Loucy (cell line): ENCODE measurements around the gene NHLRC4.

Experiments used
- H2AFZ ChIP-seq: fragments of 200-600 bp; sonication (generic); 2 replicates; pipeline ENCODE4 v1.6.0; 2016; ENCODE audit warnings: antibody characterized with exemption, mild to moderate bottlenecking, low read length, moderate library complexity
- H3F3A ChIP-seq: fragments of 200-600 bp; 2 replicates; pipeline ENCODE4 v1.6.0; 2016; ENCODE audit warnings: antibody characterized with exemption, low read depth, mild to moderate bottlenecking
- H3K27me3 ChIP-seq: fragments of 200-600 bp; sonication (generic); 2 replicates; pipeline ENCODE4 v1.6.1; 2014; ENCODE audit warnings: low read length, mild to moderate bottlenecking; ENCODE audit not compliant: insufficient read depth, poor library complexity, severe bottlenecking
- H3K36me3 ChIP-seq: fragments of 200-600 bp; sonication (generic); 2 replicates; pipeline ENCODE4 v1.6.1; 2016; ENCODE audit warnings: low read length; ENCODE audit not compliant: insufficient read depth
- H3K4me1 ChIP-seq: fragments of 200-600 bp; sonication (generic); 2 replicates; pipeline ENCODE4 v1.5.1; 2014; ENCODE audit warnings: low read length, mild to moderate bottlenecking; ENCODE audit not compliant: insufficient read depth, poor library complexity, severe bottlenecking
- H3K4me2 ChIP-seq: fragments of 200-600 bp; sonication (generic); 2 replicates; pipeline ENCODE4 v1.6.0; 2014; ENCODE audit warnings: antibody characterized with exemption, low read length, low read depth, mild to moderate bottlenecking; ENCODE audit not compliant: poor library complexity, severe bottlenecking
- H3K4me3 ChIP-seq: fragments of 200-600 bp; sonication (generic); 2 replicates; pipeline ENCODE4 v1.5.1; 2014; ENCODE audit warnings: low read length, mild to moderate bottlenecking, mixed read lengths; ENCODE audit not compliant: poor library complexity, severe bottlenecking
- H3K79me2 ChIP-seq: fragments of 200-600 bp; sonication (generic); 2 replicates; pipeline ENCODE4 v1.6.1; 2014; ENCODE audit warnings: low read length; ENCODE audit not compliant: insufficient read depth
- H3K9ac ChIP-seq: fragments of 200-600 bp; sonication (generic); 2 replicates; pipeline ENCODE4 v1.6.0; 2014; ENCODE audit warnings: mild to moderate bottlenecking, low read depth, low read length, moderate library complexity; ENCODE audit not compliant: poor library complexity, severe bottlenecking
- H3K9me2 ChIP-seq: fragments of 200-600 bp; sonication (generic); replicated peaks from 2 replicates; pipeline ENCODE4 v1.6.1; 2016; ENCODE audit warnings: low read depth, low read length, mixed read lengths
- H3K9me3 ChIP-seq: fragments of 200-600 bp; sonication (generic); 2 replicates; pipeline ENCODE4 v1.6.1; 2014; ENCODE audit warnings: mild to moderate bottlenecking, antibody characterized with exemption, low read length, low read depth; ENCODE audit not compliant: insufficient read depth
- H4K20me1 ChIP-seq: fragments of 200-600 bp; sonication (generic); 2 replicates; pipeline ENCODE4 v1.6.0; 2014; ENCODE audit warnings: antibody characterized with exemption, low read length, mild to moderate bottlenecking; ENCODE audit not compliant: insufficient read depth, poor library complexity, severe bottlenecking
- CTCF ChIP-seq: fragments of 200-600 bp; sonication (generic); conservative IDR thresholded peaks from 2 replicates; pipeline ENCODE4 v1.5.1; 2014; ENCODE audit warnings: mild to moderate bottlenecking, antibody characterized with exemption, low read length
- EZH2phosphoT487 ChIP-seq: fragments of 200-600 bp; IDR thresholded peaks from 2 replicates; pipeline ENCODE4 v1.6.1; 2018; ENCODE audit warnings: antibody characterized with exemption, mild to moderate bottlenecking, moderate library complexity, borderline replicate concordance

NHLRC4 gene

GRCh38 chr16:519841-520687 lies 46.7 kb upstream of the NHLRC4 start:
- Histone ChIP-seq H3K79me2 (no peaks in the 10 kb centered on the region), H3K4me2 (no peak overlapping the region), H3F3A (no peaks in the 10 kb centered on the region), H3K36me3 (no peaks in the 10 kb centered on the region), H3K4me1 (no peaks in the 10 kb centered on the region), H2AFZ (no peak overlapping the region), H3K4me3 (no peak overlapping the region), H4K20me1 (no peaks in the 10 kb centered on the region), H3K9me3 (no peaks in the 10 kb centered on the region), H3K9me2 (no peaks in the 10 kb centered on the region), H3K27me3 (no peaks in the 10 kb centered on the region), H3K9ac (no peak overlapping the region)
- TF ChIP-seq EZH2phosphoT487: no peak
- no peak for TF ChIP-seq CTCF

GRCh38 chr16:520847-521246 lies 46.0 kb upstream of the NHLRC4 start:
- Histone ChIP-seq H3K4me3 (no peak overlapping the region), H3K4me1 (peaks cover 5% of the 10 kb centered on the region), H3K9ac (no peak overlapping the region), H4K20me1 (no peaks in the 10 kb centered on the region), H3K4me2 (no peak overlapping the region), H3K27me3 (no peaks in the 10 kb centered on the region), H3K9me2 (no peaks in the 10 kb centered on the region), H2AFZ (no peak overlapping the region), H3K9me3 (no peaks in the 10 kb centered on the region), H3K79me2 (no peaks in the 10 kb centered on the region), H3K36me3 (no peaks in the 10 kb centered on the region), H3F3A (no peaks in the 10 kb centered on the region)
- TF ChIP-seq EZH2phosphoT487: no peak
- TF ChIP-seq CTCF: no peak

- Histone ChIP-seq H3K27me3 (no peaks in the 10 kb centered on the region), H3K79me2 (peaks cover 2% of the 10 kb centered on the region; the same call in 1 of the 2 replicates), H4K20me1 (no peaks in the 10 kb centered on the region), H3K36me3 (no peaks in the 10 kb centered on the region), H3K9me2 (no peaks in the 10 kb centered on the region), H3F3A (no peaks in the 10 kb centered on the region), H3K9me3 (no peaks in the 10 kb centered on the region), H3K4me3 (no peak overlapping the region), H3K4me1 (peaks cover 5% of the 10 kb centered on the region), H2AFZ (no peak overlapping the region), H3K4me2 (no peak overlapping the region), H3K9ac (no peak overlapping the region)
- TF ChIP-seq EZH2phosphoT487 (no peak), CTCF (no peak)
Observed at GRCh38 chr16:521381-522210, 45.2 kb upstream of the NHLRC4 start.
